Astrocyte (in vitro differentiated cells and primary cell): ENCODE results near the gene GSK3B. TPM values are rescaled to one million over a fixed set of nuclear protein-coding genes. Genes with fewer than 3 reads are reported as not detected.

Experiments
- DNase-seq: peaks from one replicate; pipeline ENCODE4 v3.0.0-alpha.2; 2010; ENCODE audit warnings: low read depth
- FAIRE-seq: peaks from 2 replicates; lab custom pipeline; 2011; peaks lifted over from hg19 to GRCh38; lab: Jason Lieb, UNC
- H2AFZ ChIP-seq: 2 replicates; pipeline ENCODE4 v1.6.0; 2012; ENCODE audit warnings: low read depth, low read length, inconsistent platforms
- H3K27ac ChIP-seq: 2 replicates; pipeline ENCODE4 v1.5.1; 2011; ENCODE audit warnings: low read depth, low read length, inconsistent platforms
- H3K27me3 ChIP-seq: 2 replicates; pipeline ENCODE4 v1.6.0; 2011; ENCODE audit warnings: low read length, inconsistent platforms; ENCODE audit not compliant: insufficient read depth
- H3K36me3 ChIP-seq: 2 replicates; pipeline ENCODE4 v1.5.1; 2011; ENCODE audit warnings: low read length, inconsistent platforms; ENCODE audit not compliant: insufficient read depth
- H3K4me1 ChIP-seq: 2 replicates; pipeline ENCODE4 v1.5.1; 2011; ENCODE audit warnings: low read length, inconsistent platforms; ENCODE audit not compliant: insufficient read depth
- H3K4me2 ChIP-seq: 2 replicates; pipeline ENCODE4 v1.6.0; 2012; ENCODE audit warnings: low read length, inconsistent platforms
- H3K4me3 ChIP-seq: 2 replicates; pipeline ENCODE4 v1.5.1; 2011; ENCODE audit warnings: low read depth, mild to moderate bottlenecking, low read length, inconsistent platforms; ENCODE audit not compliant: insufficient read depth
- H3K79me2 ChIP-seq: 2 replicates; pipeline ENCODE4 v1.6.0; 2012; ENCODE audit warnings: mild to moderate bottlenecking, low read length, inconsistent platforms; ENCODE audit not compliant: insufficient read depth
- H3K9ac ChIP-seq: 2 replicates; pipeline ENCODE4 v1.6.0; 2012; ENCODE audit warnings: mild to moderate bottlenecking, low read length, inconsistent platforms
- H3K9me3 ChIP-seq: 2 replicates; pipeline ENCODE4 v1.5.1; 2012; ENCODE audit warnings: low read depth, mild to moderate bottlenecking, low read length, inconsistent platforms; ENCODE audit not compliant: insufficient read depth
- H4K20me1 ChIP-seq: 2 replicates; pipeline ENCODE4 v1.6.0; 2012; ENCODE audit warnings: low read length, inconsistent platforms; ENCODE audit not compliant: insufficient read depth
- H3K27ac Mint-ChIP-seq: one replicate; pipeline ENCODE4 v1.8.0; 2021; ENCODE audit warnings: mild to moderate bottlenecking, mixed read lengths; ENCODE audit not compliant: unreplicated experiment
- H3K27me3 Mint-ChIP-seq: one replicate; pipeline ENCODE4 v1.8.0; 2021; ENCODE audit warnings: low read depth, mixed read lengths; ENCODE audit not compliant: unreplicated experiment
- H3K36me3 Mint-ChIP-seq: one replicate; pipeline ENCODE4 v1.8.0; 2021; ENCODE audit warnings: low read depth, mixed read lengths; ENCODE audit not compliant: unreplicated experiment
- H3K4me1 Mint-ChIP-seq: one replicate; pipeline ENCODE4 v1.8.0; 2021; ENCODE audit warnings: low read depth, mixed read lengths; ENCODE audit not compliant: unreplicated experiment
- H3K4me3 Mint-ChIP-seq: one replicate; pipeline ENCODE4 v1.8.0; 2021; ENCODE audit warnings: mild to moderate bottlenecking, moderate library complexity, mixed read lengths; ENCODE audit not compliant: unreplicated experiment
- H3K9me3 Mint-ChIP-seq: one replicate; pipeline ENCODE4 v1.8.0; 2021; ENCODE audit warnings: mild to moderate bottlenecking, mixed read lengths; ENCODE audit not compliant: unreplicated experiment
- EZH2 ChIP-seq: IDR thresholded peaks from 2 replicates; pipeline ENCODE4 v1.6.1; 2012; ENCODE audit warnings: mild to moderate bottlenecking, low read length, inconsistent platforms; ENCODE audit not compliant: insufficient read depth
- total RNA-seq: library from RNA; stranded (reverse); gene quantifications from 2 replicates; pipeline ENCODE4 v1.2.1, GENCODE V29; 2021
- TF ChIP-seq, protein P1 (sequence below): IDR thresholded peaks from 2 replicates; pipeline ENCODE4 v1.5.1; 2011; ENCODE audit warnings: low read depth, mild to moderate bottlenecking, inconsistent platforms, low read length, moderate library complexity; ENCODE audit not compliant: insufficient read depth

GSK3B gene
- total RNA-seq, 1 donor from 2014 or later: 80.6 TPM

DNA sequence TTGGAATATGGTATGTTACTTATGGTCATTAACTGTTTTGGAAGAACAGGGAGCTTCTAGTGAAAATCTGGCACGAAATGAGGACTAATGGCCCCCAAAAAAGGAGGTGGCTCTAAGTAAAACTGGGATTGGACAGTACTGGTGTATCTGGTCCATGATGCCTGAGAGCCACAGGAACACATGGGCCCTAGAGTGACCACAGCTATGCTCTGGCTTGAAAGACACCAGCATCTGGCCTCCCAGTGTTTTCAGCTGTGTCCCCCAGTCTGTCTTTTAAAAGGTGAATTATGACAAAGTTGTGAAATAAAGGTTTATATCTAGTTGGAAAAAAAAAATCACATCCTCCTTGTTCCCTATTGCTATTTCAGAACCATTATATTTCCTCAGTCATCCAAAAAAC, 64.5 kb downstream of the GSK3B start:
- Histone ChIP-seq H3K4me1 (no peaks in the 10 kb centered on the region), H3K9me3 (no peaks in the 10 kb centered on the region), H3K4me3 (no peak overlapping the region), H3K27me3 (no peaks in the 10 kb centered on the region), H3K36me3 (no peaks in the 10 kb centered on the region), H3K27ac (no peak overlapping the region), H3K79me2 (peaks cover 100% of the 10 kb centered on the region), H3K9ac (no peak overlapping the region), H4K20me1 (peaks cover 96% of the 10 kb centered on the region), H2AFZ (no peak overlapping the region), H3K4me2 (no peak overlapping the region)
- Mint-ChIP-seq H3K9me3 (no peaks in the 10 kb centered on the region), H3K27me3 (no peaks in the 10 kb centered on the region), H3K4me3 (no peak overlapping the region), H3K36me3 (no peaks in the 10 kb centered on the region), H3K4me1 (peaks cover 14% of the 10 kb centered on the region), H3K27ac (no peak overlapping the region)
- DNase-seq (no peak), FAIRE-seq (no peak)
- no peak for TF ChIP-seq EZH2
- TF ChIP-seq, protein P1, sequence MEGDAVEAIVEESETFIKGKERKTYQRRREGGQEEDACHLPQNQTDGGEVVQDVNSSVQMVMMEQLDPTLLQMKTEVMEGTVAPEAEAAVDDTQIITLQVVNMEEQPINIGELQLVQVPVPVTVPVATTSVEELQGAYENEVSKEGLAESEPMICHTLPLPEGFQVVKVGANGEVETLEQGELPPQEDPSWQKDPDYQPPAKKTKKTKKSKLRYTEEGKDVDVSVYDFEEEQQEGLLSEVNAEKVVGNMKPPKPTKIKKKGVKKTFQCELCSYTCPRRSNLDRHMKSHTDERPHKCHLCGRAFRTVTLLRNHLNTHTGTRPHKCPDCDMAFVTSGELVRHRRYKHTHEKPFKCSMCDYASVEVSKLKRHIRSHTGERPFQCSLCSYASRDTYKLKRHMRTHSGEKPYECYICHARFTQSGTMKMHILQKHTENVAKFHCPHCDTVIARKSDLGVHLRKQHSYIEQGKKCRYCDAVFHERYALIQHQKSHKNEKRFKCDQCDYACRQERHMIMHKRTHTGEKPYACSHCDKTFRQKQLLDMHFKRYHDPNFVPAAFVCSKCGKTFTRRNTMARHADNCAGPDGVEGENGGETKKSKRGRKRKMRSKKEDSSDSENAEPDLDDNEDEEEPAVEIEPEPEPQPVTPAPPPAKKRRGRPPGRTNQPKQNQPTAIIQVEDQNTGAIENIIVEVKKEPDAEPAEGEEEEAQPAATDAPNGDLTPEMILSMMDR: no peak

DNA sequence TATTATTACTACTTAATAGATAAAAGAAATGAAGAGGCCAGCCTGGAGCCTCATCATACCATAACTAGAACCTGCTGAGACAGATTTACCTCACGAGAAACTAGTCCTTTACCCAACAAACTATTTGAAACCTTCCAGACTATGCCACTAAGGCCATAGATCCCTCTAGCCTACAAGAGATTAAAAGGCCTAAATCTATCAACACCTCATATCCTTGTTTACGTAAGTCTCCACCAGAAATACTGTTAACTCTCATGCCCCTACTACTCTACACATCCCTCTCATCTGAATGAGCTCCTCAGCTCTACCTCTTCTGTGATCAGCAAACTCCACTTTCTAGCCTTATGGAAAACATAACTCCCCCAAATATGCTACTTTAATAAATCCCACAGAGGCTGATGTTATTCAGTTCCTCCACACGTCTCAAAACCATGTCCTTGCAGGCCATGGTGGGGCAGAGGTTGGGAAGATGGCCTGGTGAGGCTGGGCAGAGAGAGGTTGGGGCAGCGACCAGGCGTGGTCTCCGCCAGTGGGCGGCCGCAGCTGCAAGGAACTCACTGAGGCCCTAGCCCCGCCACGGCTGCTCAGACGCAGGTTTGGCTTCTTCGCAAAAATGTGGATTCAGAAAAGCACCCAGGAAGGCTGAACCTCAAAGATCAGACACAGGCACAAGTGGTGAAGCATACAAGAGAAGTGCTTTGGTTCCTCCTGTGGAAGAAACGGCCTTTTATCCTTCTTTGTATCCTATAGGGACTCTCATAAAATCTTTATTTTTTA, 65.8 kb downstream of the GSK3B start:
- H2AFZ ChIP-seq: no peak overlapping the region
- no peaks in the 10 kb centered on the region for H3K27me3 ChIP-seq
- H3K27ac Mint-ChIP-seq: no peak overlapping the region
- no peaks in the 10 kb centered on the region for H3K9me3 ChIP-seq
- H3K4me1 Mint-ChIP-seq: peaks cover 19% of the 10 kb centered on the region
- H3K27ac ChIP-seq: no peak overlapping the region
- no peak for TF ChIP-seq EZH2
- TF ChIP-seq, protein P1: no peak
- H3K4me1 ChIP-seq: no peaks in the 10 kb centered on the region
- FAIRE-seq (no peak), DNase-seq (no peak)
- no peaks in the 10 kb centered on the region for H3K36me3 ChIP-seq
- H3K9me3 Mint-ChIP-seq: no peaks in the 10 kb centered on the region
- no peak overlapping the region for H3K4me2 ChIP-seq
- peaks cover 100% of the 10 kb centered on the region for H3K79me2 ChIP-seq
- H3K9ac ChIP-seq: no peak overlapping the region
- no peak overlapping the region for H3K4me3 ChIP-seq
- H3K27me3 Mint-ChIP-seq: no peaks in the 10 kb centered on the region
- H3K4me3 Mint-ChIP-seq: no peak overlapping the region
- H4K20me1 ChIP-seq: peaks cover 96% of the 10 kb centered on the region
- H3K36me3 Mint-ChIP-seq: peaks cover 2% of the 10 kb centered on the region

DNA sequence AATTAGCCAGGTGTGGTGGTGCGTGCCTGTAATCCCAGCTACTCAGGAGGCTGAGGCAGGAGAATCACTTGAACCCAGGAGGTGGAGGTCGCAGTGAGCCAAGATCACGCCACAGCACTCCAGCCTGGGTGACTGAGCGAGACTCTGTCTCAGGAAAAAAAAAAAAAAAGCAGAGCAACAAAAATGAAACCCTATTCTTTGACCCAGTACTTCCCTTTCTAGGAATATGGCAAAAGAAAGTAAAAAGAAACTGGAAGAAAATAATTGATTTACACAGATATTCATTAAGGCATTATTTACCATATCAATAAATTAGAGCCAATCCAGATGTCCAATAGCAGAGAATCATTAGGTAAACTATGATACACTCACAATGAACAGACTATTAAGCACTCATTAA, 67.0 kb downstream of the GSK3B start:
- no peak for TF ChIP-seq EZH2
- TF ChIP-seq, protein P1: no peak
- no peak overlapping the region for H3K4me2 ChIP-seq
- no peak overlapping the region for H3K4me3 Mint-ChIP-seq
- H3K9me3 Mint-ChIP-seq: no peaks in the 10 kb centered on the region
- H4K20me1 ChIP-seq: peaks cover 96% of the 10 kb centered on the region
- no peak overlapping the region for H3K27ac Mint-ChIP-seq
- no peak overlapping the region for H3K27ac ChIP-seq
- peaks cover 23% of the 10 kb centered on the region for H3K4me1 Mint-ChIP-seq
- no peak overlapping the region for H2AFZ ChIP-seq
- H3K9ac ChIP-seq: no peak overlapping the region
- peaks cover 100% of the 10 kb centered on the region for H3K79me2 ChIP-seq
- H3K36me3 ChIP-seq: no peaks in the 10 kb centered on the region
- no peaks in the 10 kb centered on the region for H3K4me1 ChIP-seq
- no peaks in the 10 kb centered on the region for H3K27me3 Mint-ChIP-seq
- no peaks in the 10 kb centered on the region for H3K27me3 ChIP-seq
- no peak for FAIRE-seq
- peaks cover 2% of the 10 kb centered on the region for H3K36me3 Mint-ChIP-seq
- H3K4me3 ChIP-seq: no peak overlapping the region
- H3K9me3 ChIP-seq: no peaks in the 10 kb centered on the region
- DNase-seq: no peak
